ENCODE results near the gene TUBGCP3.

- TF ChIP-seq, protein P1, sequence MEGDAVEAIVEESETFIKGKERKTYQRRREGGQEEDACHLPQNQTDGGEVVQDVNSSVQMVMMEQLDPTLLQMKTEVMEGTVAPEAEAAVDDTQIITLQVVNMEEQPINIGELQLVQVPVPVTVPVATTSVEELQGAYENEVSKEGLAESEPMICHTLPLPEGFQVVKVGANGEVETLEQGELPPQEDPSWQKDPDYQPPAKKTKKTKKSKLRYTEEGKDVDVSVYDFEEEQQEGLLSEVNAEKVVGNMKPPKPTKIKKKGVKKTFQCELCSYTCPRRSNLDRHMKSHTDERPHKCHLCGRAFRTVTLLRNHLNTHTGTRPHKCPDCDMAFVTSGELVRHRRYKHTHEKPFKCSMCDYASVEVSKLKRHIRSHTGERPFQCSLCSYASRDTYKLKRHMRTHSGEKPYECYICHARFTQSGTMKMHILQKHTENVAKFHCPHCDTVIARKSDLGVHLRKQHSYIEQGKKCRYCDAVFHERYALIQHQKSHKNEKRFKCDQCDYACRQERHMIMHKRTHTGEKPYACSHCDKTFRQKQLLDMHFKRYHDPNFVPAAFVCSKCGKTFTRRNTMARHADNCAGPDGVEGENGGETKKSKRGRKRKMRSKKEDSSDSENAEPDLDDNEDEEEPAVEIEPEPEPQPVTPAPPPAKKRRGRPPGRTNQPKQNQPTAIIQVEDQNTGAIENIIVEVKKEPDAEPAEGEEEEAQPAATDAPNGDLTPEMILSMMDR (conservative IDR thresholded peaks at IDR 0.05 in 1 of 2, IDR thresholded peaks at IDR 0.05 in 1 of 2; ENCODE audit: extremely low read depth in 1 of 2, insufficient read depth in 1 of 2, low read depth in 1 of 2, low read length in 2 of 2) = no peak
- TF ChIP-seq EZH2 (IDR thresholded peaks at IDR 0.05; ENCODE audit: borderline replicate concordance, low read length) = no peak
Observed at GRCh38 chr13:112455476-112456059, 132.4 kb downstream of the TUBGCP3 start.
